Effector memory CD4-positive, alpha-beta T cell (primary cell): ENCODE results near the gene SEC31A.
"Not testable (repeated sequence)": the region's sequence is repeated elsewhere in the genome, so short reads cannot be mapped to it uniquely, and the experiment has no call there.

Experiments
- DNase-seq, 3 donors: peaks; one replicate each; pipeline ENCODE4 v3.0.0-alpha.2; 2020
- H3K27ac ChIP-seq: 2 replicates; pipeline ENCODE4 v1.7.0; 2013; ENCODE audit warnings: mild to moderate bottlenecking, low read length, moderate library complexity; ENCODE audit not compliant: insufficient read depth, poor library complexity, severe bottlenecking
- H3K27me3 ChIP-seq: replicated peaks from 2 replicates; pipeline ENCODE4 v1.7.0; 2013; ENCODE audit warnings: mild to moderate bottlenecking, low read length; ENCODE audit not compliant: insufficient read depth, control insufficient read depth, poor library complexity, severe bottlenecking
- H3K36me3 ChIP-seq: 2 replicates; pipeline ENCODE4 v1.7.0; 2013; ENCODE audit warnings: mild to moderate bottlenecking, low read length, moderate library complexity; ENCODE audit not compliant: control insufficient read depth, insufficient read depth
- H3K4me1 ChIP-seq: 2 replicates; pipeline ENCODE4 v1.7.0; 2013; ENCODE audit warnings: low read length, mild to moderate bottlenecking; ENCODE audit not compliant: control insufficient read depth, insufficient read depth, poor library complexity, severe bottlenecking
- H3K4me3 ChIP-seq: 2 replicates; pipeline ENCODE4 v1.7.0; 2013; ENCODE audit warnings: low read length, low read depth, mild to moderate bottlenecking; ENCODE audit not compliant: insufficient read depth, poor library complexity, severe bottlenecking
- H3K9me3 ChIP-seq: 2 replicates; pipeline ENCODE4 v1.7.0; 2013; ENCODE audit warnings: mild to moderate bottlenecking, low read length, moderate library complexity; ENCODE audit not compliant: control insufficient read depth
- total RNA-seq, 3 donors: gene quantifications; one replicate each; lab custom pipeline; 2026; lab: John Stamatoyannopoulos, UW

The SEC31A gene, protein sequence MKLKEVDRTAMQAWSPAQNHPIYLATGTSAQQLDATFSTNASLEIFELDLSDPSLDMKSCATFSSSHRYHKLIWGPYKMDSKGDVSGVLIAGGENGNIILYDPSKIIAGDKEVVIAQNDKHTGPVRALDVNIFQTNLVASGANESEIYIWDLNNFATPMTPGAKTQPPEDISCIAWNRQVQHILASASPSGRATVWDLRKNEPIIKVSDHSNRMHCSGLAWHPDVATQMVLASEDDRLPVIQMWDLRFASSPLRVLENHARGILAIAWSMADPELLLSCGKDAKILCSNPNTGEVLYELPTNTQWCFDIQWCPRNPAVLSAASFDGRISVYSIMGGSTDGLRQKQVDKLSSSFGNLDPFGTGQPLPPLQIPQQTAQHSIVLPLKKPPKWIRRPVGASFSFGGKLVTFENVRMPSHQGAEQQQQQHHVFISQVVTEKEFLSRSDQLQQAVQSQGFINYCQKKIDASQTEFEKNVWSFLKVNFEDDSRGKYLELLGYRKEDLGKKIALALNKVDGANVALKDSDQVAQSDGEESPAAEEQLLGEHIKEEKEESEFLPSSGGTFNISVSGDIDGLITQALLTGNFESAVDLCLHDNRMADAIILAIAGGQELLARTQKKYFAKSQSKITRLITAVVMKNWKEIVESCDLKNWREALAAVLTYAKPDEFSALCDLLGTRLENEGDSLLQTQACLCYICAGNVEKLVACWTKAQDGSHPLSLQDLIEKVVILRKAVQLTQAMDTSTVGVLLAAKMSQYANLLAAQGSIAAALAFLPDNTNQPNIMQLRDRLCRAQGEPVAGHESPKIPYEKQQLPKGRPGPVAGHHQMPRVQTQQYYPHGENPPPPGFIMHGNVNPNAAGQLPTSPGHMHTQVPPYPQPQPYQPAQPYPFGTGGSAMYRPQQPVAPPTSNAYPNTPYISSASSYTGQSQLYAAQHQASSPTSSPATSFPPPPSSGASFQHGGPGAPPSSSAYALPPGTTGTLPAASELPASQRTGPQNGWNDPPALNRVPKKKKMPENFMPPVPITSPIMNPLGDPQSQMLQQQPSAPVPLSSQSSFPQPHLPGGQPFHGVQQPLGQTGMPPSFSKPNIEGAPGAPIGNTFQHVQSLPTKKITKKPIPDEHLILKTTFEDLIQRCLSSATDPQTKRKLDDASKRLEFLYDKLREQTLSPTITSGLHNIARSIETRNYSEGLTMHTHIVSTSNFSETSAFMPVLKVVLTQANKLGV
- 140 to 152 (median 141) reads per million in 3 donors for total RNA-seq

DNA sequence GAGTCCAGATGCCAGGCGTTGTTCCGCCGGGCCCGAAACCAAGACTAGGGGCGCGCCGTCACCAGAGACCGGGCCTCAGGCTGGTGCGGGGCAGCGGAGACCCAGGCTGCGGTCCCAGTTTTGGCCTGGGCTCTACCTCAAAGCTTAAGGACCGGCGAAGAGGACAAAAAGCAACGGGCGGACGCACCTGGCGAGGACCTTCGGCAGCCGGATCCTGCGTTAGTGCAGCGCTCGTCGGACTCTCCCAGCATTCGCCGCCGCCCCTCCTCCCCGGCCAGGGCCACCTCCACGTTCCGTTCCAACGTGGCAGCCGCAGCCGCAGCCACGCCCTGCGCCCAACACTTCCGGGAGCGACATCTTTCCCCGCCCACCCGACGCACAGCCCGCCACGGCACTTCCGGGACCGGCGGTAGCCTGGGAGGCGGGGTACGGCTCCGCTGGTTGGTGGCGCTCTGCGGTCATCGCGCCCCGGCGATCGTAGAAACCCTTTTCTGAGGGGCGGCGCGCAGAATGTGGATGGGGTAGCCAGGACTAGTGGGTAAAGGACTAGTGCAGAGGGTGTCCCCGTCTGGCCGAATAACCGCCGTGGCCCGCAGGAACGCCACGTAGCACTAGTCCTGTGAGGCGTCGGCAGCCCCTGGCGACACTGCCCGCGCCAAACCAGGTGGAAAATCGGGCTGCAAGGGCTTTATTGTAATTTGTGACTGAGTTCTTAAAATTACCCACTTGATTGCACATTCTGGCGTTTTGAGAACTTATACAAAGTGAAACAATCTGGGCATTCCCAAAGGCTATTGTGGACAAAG, at the start of gene SEC31A:
Gene SEC31A (minus strand): TSS at position 253 of the 806 bp plus-strand sequence. CDS start 9,217 bp downstream, outside the sequence.
- Histone ChIP-seq H3K27me3 (no peaks in the 10 kb centered on the region), H3K4me1 (peaks cover 15% of the 10 kb centered on the region), H3K27ac (peak within 1 kb of the TSS; percentile 97), H3K4me3 (peak within 1 kb of the TSS; percentile 91), H3K36me3 (peaks cover 12% of the 10 kb centered on the region), H3K9me3 (no peaks in the 10 kb centered on the region)
- DNase-seq, result peak; percentile 94 to 96 (median 94)

DNA sequence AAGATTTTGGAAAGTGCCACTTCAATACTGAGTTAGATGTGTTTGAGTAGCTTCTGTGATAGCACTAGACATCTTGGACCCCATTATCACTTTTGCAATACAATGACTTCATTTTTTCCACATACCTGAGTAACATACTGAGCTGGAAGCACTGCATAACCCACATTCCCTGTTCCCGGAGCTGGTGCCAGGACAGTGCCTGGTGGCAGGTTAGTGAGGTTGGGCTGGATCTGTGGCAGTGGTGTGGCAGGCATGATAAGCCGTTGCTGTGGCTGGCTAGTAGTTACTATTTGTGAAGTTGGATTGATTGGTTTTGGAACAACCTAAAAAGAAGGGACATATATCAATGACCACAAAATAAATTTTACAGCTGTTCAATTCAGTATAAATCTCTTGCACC, 48.5 kb upstream of the SEC31A start:
- peaks cover 26% of the 10 kb centered on the region for H3K36me3 ChIP-seq
- H3K9me3 ChIP-seq, result no peaks in the 10 kb centered on the region
- H3K27ac ChIP-seq, result no peak overlapping the region
- no peak overlapping the region for H3K4me3 ChIP-seq
- H3K4me1 ChIP-seq, result no peaks in the 10 kb centered on the region
- no peak for DNase-seq
- H3K27me3 ChIP-seq, result no peaks in the 10 kb centered on the region

DNA sequence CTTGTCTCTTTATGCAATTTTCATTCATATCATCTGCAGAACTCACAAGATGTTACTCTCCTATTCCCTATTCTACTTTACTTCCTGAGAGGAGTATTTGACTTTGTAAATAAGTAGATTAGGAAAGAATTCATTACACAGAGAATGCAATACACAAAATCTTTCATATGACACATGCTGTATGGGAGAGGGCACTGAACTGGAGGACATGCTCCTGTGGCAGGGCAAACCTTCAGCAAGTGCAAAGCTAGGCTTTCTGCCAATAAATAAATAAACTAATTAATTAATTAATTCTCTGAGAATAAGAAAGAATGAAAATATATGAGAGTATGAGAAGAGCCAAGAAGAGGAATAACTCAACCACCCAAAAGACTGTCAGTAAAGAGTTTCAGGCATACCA, 43.5 kb upstream of the SEC31A start:
- Histone ChIP-seq H3K4me3 (no peak overlapping the region), H3K36me3 (peaks cover 28% of the 10 kb centered on the region), H3K27ac (no peak overlapping the region), H3K4me1 (no peaks in the 10 kb centered on the region), H3K27me3 (no peaks in the 10 kb centered on the region), H3K9me3 (no peaks in the 10 kb centered on the region)
- DNase-seq, result no peak

DNA sequence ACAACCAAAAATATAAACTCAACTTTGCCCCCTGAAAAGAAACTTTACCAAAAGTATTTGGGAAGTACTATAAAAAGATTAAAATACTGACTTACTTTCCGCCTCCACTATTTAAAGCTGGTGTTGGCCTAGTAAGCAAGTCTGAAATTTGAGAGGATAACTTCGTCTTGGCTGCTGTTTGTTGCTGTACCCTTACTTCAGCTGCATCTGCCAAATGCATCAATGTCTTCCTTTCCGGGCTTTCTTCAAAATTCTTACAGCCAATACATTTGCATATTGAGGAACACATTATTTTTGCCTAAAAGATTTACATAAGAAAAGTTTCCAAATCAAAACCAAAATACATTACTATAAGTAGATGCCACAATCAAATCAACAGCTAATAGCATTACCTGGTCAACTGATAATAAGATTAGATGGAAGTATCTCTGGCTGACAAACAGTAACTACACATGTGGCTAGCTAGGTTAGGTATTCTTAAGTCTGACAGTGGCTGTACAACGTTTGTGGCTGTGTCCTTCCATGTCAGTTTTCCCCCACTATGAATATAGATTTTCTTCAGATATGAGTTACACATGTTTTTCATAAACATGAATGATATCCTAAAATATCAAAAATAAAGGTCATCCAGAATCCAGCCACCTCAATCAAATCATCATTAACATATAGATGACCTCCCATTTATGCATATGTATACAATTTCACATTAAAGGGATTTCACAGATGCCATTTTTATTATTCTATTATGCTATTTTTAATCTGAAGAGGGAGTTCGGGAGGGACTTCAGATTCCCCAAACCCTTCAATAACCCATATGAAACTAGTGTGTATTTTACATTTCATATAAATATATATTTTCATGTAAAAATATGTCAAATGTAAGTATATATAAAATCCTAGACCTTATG, 40.1 kb upstream of the SEC31A start:
- DNase-seq, result no peak
- Histone ChIP-seq H3K27ac (no peak overlapping the region), H3K36me3 (peaks cover 27% of the 10 kb centered on the region), H3K4me1 (no peaks in the 10 kb centered on the region), H3K4me3 (no peak overlapping the region), H3K9me3 (no peaks in the 10 kb centered on the region), H3K27me3 (no peaks in the 10 kb centered on the region)

DNA sequence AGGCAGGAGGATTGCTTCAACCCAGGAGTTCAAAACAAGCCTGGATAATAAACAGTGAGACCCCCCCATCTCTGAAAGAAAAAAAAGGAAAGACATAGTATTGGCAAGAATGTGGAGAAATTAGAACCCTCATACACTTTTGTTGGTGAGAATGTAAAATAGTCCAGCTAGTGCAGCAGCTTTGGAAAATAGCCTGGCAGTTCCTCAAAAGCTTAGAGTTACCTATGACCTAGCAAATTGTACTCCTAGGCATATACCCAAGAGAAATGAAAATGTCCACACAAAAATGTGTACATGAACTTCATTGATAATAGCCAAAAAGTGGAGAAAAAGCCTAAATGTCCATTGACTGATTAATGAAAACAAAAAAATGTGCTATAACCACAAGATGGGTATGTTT, 30.8 kb upstream of the SEC31A start:
- Histone ChIP-seq H3K4me1 (no peaks in the 10 kb centered on the region), H3K27me3 (no peaks in the 10 kb centered on the region), H3K27ac (no peak overlapping the region), H3K36me3 (no peaks in the 10 kb centered on the region), H3K9me3 (no peaks in the 10 kb centered on the region), H3K4me3 (no peak overlapping the region)
- DNase-seq, result no peak

DNA sequence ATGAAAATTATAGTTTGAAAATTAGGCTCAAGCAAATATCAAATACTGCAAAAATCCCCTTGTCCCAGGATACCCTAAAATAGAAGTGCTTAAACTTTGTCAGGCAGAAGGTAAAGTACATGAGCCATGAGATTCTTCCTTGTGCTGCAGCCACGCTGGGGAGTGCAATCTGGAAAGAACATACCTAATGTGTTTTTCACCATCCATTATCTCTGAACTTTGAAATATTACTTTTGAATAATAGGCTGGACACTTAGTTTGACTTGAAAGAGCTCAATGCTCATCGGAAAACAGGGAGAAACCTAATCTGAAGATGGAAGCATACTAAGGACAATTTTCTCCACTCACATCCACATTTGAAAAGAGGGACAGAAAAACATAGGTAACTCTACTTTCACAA, 28.4 kb upstream of the SEC31A start:
- Histone ChIP-seq H3K36me3 (no peaks in the 10 kb centered on the region), H3K4me3 (no peak overlapping the region), H3K27ac (no peak overlapping the region), H3K4me1 (no peaks in the 10 kb centered on the region), H3K27me3 (no peaks in the 10 kb centered on the region), H3K9me3 (no peaks in the 10 kb centered on the region)
- no peak for DNase-seq

DNA sequence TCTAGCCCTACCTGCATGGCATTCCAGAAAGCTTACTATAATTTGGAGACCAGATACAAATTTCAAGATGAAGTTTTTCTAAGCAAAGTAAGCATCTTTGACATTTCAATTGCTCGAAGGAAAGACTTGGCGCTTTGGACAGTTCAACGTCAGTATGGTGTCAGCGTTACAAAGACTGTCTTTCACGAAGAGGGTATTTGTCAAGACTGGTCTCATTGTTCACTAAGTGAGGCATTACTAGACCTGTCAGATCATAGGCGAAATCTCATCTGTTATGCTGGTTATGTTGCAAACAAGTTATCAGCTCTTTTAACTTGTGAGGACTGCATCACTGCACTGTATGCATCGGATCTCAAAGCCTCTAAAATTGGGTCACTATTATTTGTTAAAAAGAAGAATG, 27.1 kb upstream of the SEC31A start:
- DNase-seq, result no peak
- H3K36me3 ChIP-seq, result no peaks in the 10 kb centered on the region
- no peaks in the 10 kb centered on the region for H3K4me1 ChIP-seq

DNA sequence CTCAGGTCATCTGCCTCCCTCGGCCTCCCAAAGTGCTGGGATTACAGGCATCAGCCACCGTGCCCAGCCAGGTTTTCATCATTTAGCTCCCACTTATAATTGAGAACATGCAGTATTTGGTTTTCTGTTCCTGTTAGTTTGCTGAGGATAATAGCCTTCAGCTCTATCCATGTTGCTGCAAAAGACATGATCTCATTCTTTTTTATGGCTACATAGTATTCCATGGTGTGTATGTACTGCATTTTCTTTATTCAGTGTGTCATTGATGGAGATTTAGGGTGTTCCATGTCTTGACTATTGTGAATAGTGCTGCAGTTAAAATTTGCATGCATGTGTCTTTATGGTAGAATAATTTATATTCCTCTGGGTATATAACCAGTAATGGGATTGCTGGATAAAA, 23.0 kb upstream of the SEC31A start:
- not testable (repeated sequence) for H3K9me3 ChIP-seq, H3K4me1 ChIP-seq, H3K4me3 ChIP-seq, H3K27ac ChIP-seq, DNase-seq, H3K27me3 ChIP-seq, H3K36me3 ChIP-seq

More for the DNA sequence above, 27.1 kb upstream of the SEC31A start:
- Histone ChIP-seq H3K9me3 (no peaks in the 10 kb centered on the region), H3K27me3 (no peaks in the 10 kb centered on the region), H3K4me3 (no peak overlapping the region), H3K27ac (no peak overlapping the region)
